ENCODE results near the gene SPAG17.
"Not testable (repeated sequence)": the region's sequence is repeated elsewhere in the genome, so short reads cannot be mapped to it uniquely, and the experiment has no call there.

SPAG17 gene

DNA sequence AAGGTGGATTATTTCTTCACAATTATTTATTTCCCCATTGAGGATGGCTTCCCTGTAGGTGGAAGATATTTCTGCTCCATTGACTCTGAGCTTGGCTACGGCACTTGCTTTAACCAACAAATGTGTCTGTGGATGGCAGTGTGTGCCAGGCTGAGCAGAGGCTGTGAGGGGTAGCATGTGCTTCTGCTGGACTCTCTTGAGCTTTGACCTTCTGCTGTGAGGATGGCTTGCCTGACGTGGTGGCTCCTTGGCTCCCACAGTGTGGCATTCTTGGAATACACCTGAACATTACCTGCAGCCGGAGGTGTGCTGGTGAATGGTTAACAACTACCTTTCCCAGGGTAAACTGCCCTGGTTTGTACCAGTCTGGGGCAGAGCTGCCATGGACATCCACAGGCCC lies 208.6 kb downstream of the SPAG17 start:
- DNase-seq (ENCODE audit: low spot score), result no peak

DNA sequence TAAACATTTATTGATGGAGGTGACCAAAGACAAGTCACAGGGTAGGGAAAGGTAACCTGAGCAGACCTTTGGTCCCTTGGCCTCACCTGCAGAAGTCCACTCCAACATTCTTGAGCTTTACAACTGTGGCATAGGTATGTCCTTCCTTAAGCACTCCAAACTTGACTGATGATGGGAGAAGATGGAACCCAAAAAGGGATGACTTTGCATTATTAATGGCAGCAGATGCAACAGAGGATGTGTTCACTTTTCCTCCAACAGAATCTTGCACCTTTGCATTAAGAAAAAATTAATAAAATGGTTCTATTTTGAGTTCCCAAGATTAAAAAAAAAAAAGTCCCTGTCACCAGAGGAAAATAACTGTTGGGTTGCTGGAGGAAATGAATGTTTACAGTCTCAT lies 213.3 kb downstream of the SPAG17 start:
- no peak for DNase-seq (ENCODE audit: low spot score)

DNA sequence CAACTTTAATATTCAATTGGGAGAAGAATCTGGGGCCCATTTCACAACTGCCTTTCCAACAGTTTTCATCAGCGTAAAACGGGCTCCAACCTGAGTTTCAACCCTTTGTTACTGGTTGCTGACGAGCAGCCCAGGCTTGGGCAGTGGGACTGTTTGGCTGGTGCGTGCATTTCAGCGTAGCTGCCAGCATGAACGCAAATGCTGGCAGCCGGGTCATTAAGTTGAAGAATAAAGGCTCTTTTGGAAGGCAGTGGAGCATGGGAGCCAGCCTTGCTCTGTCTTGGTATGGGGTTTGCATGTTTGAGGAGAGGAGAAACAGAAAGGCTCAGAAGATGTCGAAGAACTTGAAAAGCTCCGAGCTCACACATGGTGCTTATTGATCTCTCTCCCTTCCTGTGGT lies 214.8 kb downstream of the SPAG17 start:
- DNase-seq (ENCODE audit: low spot score), result no peak

DNA sequence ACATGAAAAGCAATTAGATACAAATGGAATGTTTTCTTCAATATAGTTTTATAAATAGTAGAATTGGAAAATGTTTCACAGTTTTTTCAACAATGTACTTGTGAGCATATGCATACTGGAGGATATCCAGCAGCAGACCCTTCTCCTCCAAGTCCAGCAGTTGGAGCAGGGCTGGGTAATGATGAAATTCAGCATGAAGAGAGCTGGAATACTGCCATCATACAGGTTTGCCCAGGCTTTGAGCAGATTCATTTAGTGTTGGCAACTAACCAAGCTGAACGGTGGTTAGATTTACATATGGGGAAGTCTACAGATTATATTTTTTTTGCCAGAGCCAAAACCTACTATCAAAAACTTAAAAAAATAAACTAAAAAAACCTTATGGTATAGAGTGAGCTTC lies 217.1 kb downstream of the SPAG17 start:
- no peak for DNase-seq (ENCODE audit: low spot score)

DNA sequence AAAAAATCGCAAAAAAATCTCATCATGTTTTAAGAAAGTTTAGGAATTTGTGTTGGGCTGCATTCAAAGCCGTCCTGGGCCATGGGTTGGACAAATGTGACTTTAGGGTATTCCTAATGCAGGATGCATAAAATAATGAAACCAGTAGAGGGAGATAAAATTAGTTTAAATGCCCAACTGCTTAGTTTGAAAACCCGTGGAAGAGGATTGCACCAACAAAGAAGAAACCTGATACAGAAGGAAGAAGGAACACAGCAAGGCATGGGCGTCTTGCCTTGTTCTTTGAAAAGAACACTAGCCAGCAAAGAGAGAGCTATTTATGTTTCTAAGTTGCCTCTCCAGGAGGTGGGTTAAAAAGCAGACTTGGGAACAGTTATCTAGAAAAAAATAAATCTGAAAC lies 217.6 kb downstream of the SPAG17 start:
- no peak for DNase-seq (ENCODE audit: low spot score)

DNA sequence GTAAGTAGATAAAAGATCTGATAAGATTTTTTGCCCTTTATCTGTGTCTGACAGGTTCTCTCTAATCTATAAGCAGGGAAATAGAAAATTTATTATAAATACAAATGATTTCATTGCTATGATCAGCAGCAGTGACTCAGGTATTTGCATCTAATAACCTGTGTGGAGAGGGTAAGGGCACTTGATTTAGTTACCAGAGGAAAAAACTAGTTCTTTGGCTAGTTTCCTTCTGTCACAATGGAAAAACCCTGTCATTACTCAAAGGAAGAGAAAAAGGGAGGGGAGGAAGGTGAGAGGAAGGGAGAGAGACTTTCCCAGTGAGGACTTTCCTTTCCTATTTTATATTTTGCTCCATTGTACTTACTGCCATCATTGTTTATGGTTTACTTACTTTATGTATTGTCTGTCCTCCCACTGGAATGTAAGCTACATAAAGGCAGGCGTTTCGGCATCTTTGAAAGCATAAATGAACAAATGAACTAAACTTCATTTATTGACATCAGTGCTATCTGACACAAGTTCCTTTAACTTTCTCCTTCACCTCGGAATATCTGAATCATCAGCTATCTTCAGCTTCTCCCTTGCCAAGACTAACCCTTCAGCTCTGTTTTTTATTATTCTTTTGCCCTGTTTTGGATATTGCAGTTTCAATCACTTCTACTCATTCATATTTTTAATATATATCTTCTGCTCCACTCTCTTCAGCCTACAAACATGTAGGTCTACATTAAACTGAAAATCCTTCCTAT lies 220.6 kb downstream of the SPAG17 start:
- no peak for DNase-seq (ENCODE audit: low spot score)

DNA sequence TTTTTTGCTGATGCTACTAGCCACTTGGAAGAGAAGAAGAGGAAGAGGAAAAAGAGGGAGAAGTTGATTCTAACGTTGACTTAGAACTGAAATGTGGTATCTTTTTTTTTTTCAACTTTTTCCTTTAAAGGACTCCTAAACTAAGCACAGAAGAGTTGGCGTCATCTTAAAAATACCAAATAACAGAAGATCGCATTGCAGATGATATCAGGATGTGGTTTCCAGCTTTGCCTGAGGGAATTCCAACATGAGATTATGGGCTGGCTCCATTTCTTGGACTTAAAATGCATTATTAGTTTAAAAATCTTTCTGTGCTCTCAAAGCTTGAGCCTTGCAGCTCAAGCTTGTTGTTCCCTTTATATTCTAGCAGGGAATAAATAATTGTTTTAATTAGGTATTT lies 225.7 kb downstream of the SPAG17 start:
- DNase-seq (ENCODE audit: low spot score), result no peak

DNA sequence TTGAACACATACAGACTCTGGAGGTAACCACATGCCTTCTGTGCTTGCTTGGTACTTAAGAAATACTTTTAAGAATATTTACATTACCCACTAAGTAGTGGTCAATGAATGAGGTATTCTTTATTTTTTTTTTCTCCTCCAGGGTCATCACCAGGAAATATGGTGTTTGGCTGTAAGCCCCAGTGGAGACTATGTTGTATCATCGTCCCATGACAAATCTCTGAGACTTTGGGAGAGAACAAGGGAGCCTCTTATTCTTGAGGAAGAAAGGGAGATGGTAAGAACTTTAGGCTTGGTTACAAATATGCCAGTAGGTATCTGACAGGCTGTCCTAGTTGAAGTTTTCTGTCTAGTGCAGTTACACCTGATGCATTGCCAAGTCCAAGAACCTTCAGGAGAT lies 232.6 kb downstream of the SPAG17 start:
- DNase-seq (ENCODE audit: low spot score), result no peak

DNA sequence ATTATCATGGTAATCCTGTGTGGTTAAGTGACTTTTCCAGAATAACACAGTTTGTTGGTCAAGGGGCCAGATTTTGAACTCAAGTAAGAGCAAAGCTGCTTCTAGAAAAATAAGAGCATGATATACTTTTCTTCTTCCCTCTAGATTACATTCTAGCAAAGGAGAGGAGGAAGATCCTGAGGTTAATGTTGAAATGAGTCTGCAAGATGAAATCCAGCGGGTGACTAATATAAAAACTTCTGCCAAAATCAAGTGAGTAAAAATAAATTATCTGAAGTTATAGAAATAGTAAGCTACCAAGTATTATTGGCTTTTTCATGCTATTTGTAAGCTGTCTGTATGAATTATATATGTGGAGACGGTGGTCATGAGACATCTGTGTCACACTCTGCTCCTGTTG lies 242.7 kb downstream of the SPAG17 start:
- DNase-seq (ENCODE audit: low spot score), result no peak

DNA sequence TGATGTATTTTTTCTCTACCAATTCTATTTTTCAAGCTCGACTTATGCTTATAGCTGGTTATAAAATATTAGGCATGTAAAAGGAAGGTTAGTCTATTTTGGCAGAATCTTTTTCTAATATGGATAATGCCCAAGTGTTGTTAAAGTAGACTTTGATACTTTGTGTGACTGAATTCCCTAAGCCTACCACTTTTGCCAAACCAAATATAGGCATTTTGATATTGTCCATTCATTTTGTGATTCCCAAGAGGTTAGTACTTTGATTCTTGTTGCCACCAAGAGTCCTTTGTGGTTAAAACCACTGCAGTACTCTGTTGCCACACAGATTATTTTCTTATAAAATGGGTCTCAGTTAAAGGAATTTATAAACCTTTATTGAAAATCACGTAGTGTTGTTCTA lies 251.3 kb downstream of the SPAG17 start:
- no peak for DNase-seq (ENCODE audit: low spot score)

DNA sequence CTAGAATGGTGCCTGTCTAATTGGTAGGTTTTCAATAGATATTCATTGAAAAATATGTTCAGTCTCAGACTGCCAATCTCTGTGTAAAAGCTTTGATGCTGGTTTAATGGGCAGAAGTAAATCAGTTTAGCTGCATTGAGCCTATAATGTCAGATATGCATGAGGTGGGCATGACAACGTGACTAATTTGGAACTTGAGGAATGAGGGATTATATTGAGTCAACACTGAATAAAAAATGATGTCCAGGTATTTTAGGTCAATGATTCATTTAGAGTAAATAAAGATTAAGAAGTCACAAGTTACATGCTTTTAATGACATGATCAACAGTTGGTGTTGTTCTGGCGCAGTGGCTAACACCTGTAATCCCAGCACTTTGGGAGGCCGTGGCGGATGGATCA lies 252.5 kb downstream of the SPAG17 start:
- DNase-seq (ENCODE audit: low spot score), result no peak

DNA sequence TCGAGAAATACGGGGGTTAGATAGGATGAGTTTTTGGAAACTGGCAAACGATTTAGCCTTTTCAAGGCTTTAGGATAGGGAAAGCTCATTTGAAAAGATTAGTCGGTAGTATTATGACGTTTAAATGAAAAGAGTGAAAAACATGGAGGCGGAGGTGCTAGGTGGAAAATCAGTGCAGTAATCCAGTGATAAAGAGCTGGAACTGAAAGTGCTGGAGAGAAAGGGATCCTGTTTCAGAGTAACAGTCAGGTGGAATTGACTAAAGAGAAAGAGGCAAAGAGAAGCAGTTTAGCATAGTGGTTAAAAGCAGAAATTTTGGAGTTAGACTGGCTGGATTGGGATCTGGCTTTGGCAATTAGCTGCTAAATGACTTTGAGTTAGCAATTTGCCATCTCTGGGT lies 254.5 kb downstream of the SPAG17 start:
- no peak for DNase-seq (ENCODE audit: low spot score)

DNA sequence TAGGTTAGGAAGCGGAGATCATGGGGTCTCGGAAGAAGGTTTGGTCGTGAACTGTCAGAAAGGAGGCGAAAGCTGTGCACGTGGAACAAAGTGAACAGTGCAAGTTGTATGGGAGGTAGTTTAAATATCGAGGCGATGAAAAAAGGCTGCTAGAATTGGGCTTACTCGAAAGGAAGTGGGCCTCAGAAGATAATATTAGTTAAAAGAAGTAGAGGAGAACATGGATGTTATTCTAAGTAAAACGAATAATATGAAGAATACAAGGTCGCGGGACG lies 254.9 kb downstream of the SPAG17 start:
- no peak for DNase-seq (ENCODE audit: low spot score)

DNA sequence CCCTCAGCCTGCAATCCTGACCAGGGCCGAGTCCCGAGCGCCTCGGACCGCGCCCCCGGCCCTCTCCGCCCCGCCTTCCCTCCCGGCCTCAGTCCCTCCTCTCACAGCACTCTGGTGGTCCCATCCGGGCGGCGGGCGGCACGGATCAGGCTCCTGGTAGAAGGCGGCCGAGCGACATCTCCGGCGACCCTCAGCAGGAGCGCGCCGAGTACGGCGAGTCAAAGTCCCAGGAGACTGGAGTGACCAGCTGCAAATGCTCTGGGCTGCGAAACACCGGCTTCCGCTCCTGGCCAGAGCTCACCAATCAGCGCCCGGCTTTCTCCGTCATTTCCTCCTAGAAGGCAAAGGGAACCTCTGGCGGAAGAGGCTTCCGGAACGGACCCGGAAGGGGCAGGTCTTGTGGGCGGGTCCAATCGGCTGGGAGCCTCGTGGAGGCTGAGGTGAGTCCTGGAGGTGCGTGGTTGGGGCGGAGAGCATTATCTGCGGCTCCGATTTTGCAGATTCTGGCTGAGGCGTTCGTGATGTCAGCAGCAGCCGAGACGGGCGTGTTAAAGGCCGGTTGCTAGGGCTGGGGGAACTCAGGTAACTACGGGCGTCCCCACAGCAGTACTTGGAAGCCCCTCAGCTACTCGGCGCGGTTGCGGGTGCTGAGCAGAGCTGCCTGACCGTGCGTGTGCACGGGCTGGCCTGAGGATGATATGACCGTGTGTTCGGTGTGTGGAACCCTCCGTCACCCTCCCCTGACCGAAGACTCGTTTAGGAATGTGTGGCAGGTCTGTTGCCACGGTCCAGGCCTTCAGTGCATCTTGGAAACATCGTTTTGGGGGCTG lies 255.5 kb downstream of the SPAG17 start, which contains the start of the genes GDAP2 and WDR3:
Gene GDAP2, minus strand, starts transcription at position 279 of the 830 bp plus-strand sequence. CDS start 9,264 bp downstream, outside the sequence.
Gene WDR3, plus strand, starts transcription at position 397 of the 830 bp plus-strand sequence. CDS start 3,581 bp downstream, outside the sequence.
- peak; percentile 90 for DNase-seq (ENCODE audit: low spot score)

DNA sequence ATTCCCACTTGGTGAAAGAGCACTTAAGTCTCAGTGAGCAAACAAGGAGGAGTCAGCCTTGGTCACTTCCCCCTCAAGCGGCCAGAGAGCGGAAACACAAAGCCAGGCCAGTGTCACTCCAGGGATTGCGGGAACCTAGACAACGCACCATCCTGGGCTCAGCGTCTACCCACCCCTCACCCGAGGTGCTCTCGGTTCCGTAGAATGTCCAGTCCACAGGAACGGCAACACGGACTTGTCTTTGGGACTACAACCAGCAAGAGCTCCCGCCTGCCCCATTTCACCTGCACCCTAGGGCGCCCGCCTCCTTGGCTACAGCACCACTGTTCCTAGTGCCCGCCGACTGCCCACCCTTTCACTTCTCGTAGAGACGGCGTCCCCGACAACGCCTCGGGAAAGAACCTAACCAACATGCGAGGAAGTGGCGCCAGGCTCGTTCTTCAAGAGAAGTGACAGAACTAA lies 256.1 kb downstream of the SPAG17 start:
- DNase-seq (ENCODE audit: low spot score), result no peak

DNA sequence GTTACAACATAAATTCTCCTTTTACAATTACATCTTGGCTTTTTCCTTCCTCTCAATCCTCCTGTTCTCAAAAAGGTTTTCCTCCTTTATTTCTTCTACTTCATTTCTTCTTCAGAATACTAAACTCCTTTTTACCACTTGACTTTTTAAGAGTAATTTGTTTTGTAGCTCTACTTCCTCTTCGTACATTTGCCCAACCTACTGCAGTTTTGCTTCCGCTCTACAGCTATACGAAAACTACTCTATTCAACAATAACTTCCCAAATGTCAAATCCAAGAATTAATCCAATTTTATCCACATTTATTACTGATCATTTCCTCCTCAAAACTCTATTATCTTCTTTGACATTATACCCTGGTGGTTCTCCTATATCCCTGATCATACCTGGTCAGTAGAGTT lies 259.0 kb downstream of the SPAG17 start:
- no peak for DNase-seq (ENCODE audit: low spot score)

DNA sequence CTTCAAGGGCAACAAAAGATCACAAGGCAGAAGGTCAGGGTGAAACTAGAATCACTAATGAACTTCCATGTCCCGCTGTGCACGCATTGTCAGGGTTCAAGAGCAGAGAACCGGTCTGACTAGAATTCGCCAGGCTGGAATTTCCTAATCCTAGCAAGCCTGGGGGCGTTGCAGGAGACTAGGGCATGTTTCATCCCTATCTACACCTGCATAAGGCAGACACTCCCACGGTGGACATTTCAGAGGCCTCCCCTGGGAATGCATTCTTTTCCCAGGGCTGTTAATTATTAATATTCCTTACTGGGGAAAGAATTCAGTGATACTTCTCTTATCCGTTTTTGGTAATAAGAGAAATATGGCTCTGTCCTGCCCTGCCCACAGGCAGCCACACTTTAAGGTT lies 262.3 kb downstream of the SPAG17 start:
- DNase-seq (ENCODE audit: low spot score), result not testable (repeated sequence)

DNA sequence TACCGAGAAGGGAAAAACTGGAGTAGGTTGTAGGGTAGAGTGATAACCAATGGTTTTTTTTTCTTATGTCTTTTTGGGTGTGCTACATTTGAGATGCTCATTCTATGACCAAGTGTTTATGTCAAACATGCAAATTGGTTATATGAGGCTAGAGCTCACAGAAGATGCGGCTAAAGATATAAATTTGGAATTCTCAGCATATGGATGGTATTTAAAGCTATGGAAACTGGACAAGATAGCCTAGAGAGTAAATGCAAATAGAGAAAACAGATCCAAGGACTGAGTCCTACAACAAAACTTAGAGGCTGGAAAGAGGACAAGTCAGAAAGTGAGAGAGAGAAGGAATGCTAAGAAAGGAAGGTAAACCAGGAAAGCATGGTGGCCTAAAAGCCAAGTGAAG lies 263.0 kb downstream of the SPAG17 start:
- no peak for DNase-seq (ENCODE audit: low spot score)

DNA sequence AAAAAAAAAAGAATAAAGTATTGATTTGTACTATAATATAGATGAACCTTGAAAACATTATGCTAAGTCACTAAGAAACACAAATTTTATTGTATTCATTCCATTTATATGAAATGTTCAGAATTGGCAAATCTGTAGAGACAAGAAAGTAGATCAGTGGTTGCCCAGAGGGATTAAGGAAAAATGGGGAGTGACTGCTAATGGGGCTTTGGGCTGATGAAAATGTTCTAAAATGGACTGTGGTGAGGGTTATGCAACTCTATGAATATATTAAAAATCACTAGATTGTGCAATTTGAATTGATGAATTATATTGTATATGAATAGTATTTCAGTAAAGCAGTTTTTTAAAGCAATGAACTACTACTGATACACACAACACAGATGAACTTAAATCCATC lies 265.7 kb downstream of the SPAG17 start:
- no peak for DNase-seq (ENCODE audit: low spot score)

DNA sequence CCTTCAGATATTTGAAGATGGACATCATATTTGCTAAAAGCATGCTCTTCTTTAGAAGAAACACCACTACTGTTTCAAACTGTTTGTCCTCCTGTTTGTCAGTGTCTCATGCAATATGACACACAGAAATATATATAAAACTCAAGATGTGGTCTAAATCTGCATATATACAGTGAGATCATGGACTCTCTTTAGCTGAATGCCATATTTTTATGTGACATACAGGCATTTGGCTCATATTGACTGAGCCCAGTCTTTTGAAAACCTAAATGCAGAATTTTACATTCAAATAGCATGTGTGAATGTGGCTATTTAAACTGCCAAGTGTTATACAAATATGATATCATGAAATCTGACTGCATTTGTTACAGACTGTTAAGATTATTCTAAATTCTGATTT lies 274.0 kb downstream of the SPAG17 start:
- DNase-seq (ENCODE audit: low spot score), result no peak

DNA sequence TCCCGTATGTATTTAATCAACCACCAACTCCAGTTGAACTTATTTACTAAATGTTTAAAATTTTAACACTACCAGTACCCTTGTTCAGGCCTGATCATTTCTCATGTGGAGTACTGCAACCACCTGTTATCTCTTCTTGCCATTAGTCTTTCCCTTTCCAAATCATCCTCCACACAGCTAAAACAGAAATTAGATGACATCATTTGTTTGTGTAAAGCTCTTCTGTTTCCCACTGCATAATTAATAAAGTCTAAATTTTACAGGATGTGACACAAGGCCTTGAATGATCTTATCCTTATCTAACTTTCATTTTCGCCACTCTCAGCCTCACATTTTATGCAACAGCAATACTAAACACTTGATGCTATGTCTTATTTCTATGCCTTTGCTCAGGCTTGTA lies 280.0 kb downstream of the SPAG17 start:
- no peak for DNase-seq (ENCODE audit: low spot score)

DNA sequence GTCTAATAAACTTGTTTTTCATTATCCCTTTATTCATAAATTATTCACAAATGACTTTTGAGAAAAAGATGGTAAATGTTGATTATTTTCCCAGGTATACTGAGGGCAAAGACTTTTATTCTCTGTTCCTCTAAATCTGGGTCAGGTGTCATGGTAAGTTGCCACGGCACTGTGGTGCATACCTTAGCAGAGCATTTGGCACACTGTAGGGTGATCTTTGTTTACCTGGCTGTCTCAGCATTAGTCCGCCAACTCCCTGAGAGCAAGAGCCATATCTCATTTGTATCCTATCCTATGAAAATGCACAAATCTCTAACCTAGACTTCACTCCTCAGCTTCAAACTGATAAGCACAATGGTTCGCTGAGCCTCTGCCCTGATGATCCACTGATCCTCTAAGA lies 280.5 kb downstream of the SPAG17 start:
- no peak for DNase-seq (ENCODE audit: low spot score)
